Suprapubic skin (tissue), 4 donors: ENCODE measurements around the gene JAZF1.

Source experiments
- POLR2A ChIP-seq, 2 donors: fragments of 450-650 bp; IDR thresholded peaks; one replicate each; pipeline ENCODE4 v1.6.1; 2017; ENCODE audit warnings: antibody characterized with exemption in 2 of 2, mild to moderate bottlenecking in 2 of 2, moderate library complexity in 2 of 2
- POLR2AphosphoS5 ChIP-seq, 3 donors: sonication (generic); formaldehyde crosslinking; IDR thresholded peaks; one replicate each; pipeline ENCODE4 v1.6.1; 2017; ENCODE audit warnings: antibody characterized with exemption in 3 of 3

DNA sequence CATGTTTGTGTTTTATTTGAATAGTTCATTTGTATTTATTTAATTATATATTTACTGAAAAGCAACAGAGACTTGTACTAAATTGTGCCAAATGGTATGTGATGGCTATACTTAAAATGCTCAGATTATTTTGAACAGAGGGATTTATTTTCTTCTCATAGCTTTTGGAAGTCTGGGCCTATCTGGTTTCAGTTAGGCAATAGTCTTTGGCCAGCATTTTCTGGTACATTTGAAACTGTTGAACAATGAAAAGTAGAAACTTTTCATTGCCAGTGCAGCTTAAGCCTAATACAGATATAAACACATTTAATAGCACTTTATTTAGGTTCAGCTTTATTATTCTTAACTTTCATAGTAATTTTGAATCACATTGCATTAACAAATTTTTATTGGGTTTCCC lies 252.6 kb downstream of the JAZF1 start:
- no peak for TF ChIP-seq POLR2A (IDR thresholded peaks at IDR 0.05)
- no peak for TF ChIP-seq POLR2AphosphoS5 (IDR thresholded peaks at IDR 0.05)
